IPS-18a (cell line): ENCODE data around the gene OR2M7.
"Not testable (repeated sequence)": the region's sequence is repeated elsewhere in the genome, so short reads cannot be mapped to it uniquely, and the experiment has no call there.

Source experiments
- H3K27ac ChIP-seq: one replicate; pipeline ENCODE4 v1.5.1; 2013; ENCODE audit warnings: low read length
- H3K27me3 ChIP-seq: one replicate; pipeline ENCODE4 v1.6.1; 2013; ENCODE audit warnings: mild to moderate bottlenecking, low read length; ENCODE audit not compliant: control insufficient read depth, insufficient read depth
- H3K36me3 ChIP-seq: one replicate; pipeline ENCODE4 v1.6.1; 2013; ENCODE audit warnings: low read depth, low read length; ENCODE audit not compliant: control insufficient read depth
- H3K4me1 ChIP-seq: one replicate; pipeline ENCODE4 v1.6.1; 2013; ENCODE audit warnings: low read depth, low read length; ENCODE audit not compliant: control insufficient read depth
- H3K4me3 ChIP-seq: one replicate; pipeline ENCODE4 v1.5.1; 2013; ENCODE audit warnings: low read length
- H3K9ac ChIP-seq: one replicate; pipeline ENCODE4 v1.6.1; 2013; ENCODE audit warnings: mild to moderate bottlenecking, low read length, moderate library complexity
- H3K9me3 ChIP-seq: one replicate; pipeline ENCODE4 v1.6.1; 2013; ENCODE audit warnings: low read depth, low read length; ENCODE audit not compliant: control insufficient read depth

The OR2M7 gene

DNA sequence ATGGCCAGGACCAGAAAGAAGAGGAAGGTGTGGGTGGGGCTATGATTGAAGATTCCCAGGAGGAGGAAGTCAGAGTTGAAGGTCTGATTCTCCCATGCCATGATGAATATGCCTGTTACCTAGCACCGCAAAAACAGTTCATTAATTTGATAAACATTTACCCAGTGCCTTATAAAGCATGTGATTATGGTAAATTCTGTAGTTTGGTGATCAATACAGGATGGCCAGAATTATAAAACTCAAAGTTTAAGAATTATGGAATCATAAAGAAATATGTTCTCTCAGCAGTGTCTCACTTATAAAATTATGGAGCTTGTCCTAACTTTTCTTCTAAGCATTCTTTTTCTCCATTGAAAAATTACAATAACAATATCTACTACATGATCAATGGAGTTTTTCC is at the start of gene OR2M7:
OR2M7 (minus strand) TSS at position 101 of the 400 bp plus-strand sequence; CDS start at position 101, 0 bp downstream.
- Histone ChIP-seq H3K9me3 (peaks cover 57% of the 10 kb centered on the region), H3K4me1 (no peaks in the 10 kb centered on the region)

DNA sequence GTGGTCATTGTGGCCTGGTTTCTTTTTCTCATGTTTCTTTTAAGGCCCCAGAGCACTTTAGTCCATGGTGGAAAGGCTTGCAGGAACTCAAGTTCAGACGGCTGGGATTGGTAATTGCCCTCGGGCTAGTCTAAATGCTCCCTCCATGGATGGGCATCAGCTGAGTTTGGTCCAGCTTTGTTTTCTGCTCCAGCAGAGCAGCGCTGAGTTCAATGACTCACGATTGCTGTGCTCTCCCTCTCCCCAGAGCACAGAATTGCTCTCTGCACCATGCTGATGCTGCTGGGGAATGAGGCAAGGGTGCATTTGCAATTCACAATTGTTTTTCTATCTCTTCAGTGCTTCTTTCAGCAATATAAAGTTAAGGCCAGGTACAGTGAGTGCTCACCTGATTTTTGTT is 49.4 kb upstream of the OR2M7 start:
- H3K36me3 ChIP-seq = no peaks in the 10 kb centered on the region

More for the DNA sequence above, at the start of gene OR2M7:
- Histone ChIP-seq H3K4me3 (no peak within 1 kb of the TSS), H3K9ac (no peak within 1 kb of the TSS), H3K36me3 (no peaks in the 10 kb centered on the region), H3K27ac (no peak within 1 kb of the TSS), H3K27me3 (no peaks in the 10 kb centered on the region)

DNA sequence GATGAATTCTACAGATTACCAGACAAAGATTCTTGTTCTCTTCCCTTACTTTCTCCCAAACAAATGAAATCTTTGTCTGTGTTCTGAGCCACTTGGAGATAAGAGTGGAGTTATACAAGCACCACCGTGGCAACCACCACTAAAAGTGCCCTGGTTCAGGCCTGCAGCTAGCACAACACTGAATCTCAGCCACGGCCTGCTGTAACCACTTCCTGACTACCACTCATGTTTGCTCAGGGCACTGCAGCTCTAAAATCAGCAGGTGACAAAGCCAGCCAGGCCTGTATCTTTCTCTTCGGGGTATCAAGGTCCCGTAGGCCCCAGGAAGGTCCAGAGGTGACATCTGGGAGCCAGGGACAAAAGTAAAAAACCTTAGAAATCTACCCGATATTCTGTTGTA is 48.0 kb upstream of the OR2M7 start:
- Histone ChIP-seq H3K27ac (no peak overlapping the region), H3K4me1 (no peaks in the 10 kb centered on the region), H3K9ac (no peak overlapping the region), H3K4me3 (no peak overlapping the region), H3K9me3 (peaks cover 85% of the 10 kb centered on the region), H3K36me3 (no peaks in the 10 kb centered on the region), H3K27me3 (no peaks in the 10 kb centered on the region)

More for the DNA sequence above, 49.4 kb upstream of the OR2M7 start:
- H3K27me3 ChIP-seq = no peaks in the 10 kb centered on the region
- no peak overlapping the region for H3K27ac ChIP-seq
- H3K9ac ChIP-seq = no peak overlapping the region
- H3K9me3 ChIP-seq = peaks cover 83% of the 10 kb centered on the region
- H3K4me1 ChIP-seq = no peaks in the 10 kb centered on the region
- H3K4me3 ChIP-seq = no peak overlapping the region

DNA sequence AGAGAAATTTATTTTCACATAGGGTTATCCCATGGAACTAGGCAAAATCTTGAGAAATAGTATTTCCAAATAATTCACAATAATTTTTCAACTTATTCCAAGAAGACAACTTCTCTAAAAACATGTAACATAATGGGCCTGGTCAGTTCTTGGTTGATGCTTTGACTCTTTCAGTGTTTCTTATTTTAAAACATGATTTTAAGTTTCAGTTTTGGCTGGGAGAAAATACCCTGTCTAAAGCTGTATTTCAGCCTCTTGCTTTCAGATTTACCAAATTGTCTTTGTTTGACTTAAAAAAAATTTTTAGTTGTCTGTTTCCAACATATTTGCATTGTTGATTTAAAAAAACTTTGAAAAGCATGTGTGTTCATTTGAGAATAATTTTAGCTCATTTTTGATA is 42.2 kb upstream of the OR2M7 start:
- Histone ChIP-seq H3K27me3 (no peaks in the 10 kb centered on the region), H3K36me3 (no peaks in the 10 kb centered on the region), H3K4me3 (no peak overlapping the region), H3K27ac (no peak overlapping the region), H3K9ac (no peak overlapping the region), H3K4me1 (no peaks in the 10 kb centered on the region), H3K9me3 (peaks cover 83% of the 10 kb centered on the region)

- Histone ChIP-seq H3K36me3 (no peaks in the 10 kb centered on the region), H3K27me3 (no peaks in the 10 kb centered on the region), H3K9me3 (peaks cover 87% of the 10 kb centered on the region), H3K27ac (no peak within 1 kb of the TSS), H3K9ac (no peak within 1 kb of the TSS), H3K4me1 (no peaks in the 10 kb centered on the region), H3K4me3 (no peak within 1 kb of the TSS)
Observed at GRCh38 chr1:248361121-248361715, 36.9 kb upstream of the OR2M7 start, which contains the start of gene OR2T4. Gene OR2T4, plus strand, starts transcription at chr1:248361665. Its CDS starts 0 bp downstream, at chr1:248361665.

DNA sequence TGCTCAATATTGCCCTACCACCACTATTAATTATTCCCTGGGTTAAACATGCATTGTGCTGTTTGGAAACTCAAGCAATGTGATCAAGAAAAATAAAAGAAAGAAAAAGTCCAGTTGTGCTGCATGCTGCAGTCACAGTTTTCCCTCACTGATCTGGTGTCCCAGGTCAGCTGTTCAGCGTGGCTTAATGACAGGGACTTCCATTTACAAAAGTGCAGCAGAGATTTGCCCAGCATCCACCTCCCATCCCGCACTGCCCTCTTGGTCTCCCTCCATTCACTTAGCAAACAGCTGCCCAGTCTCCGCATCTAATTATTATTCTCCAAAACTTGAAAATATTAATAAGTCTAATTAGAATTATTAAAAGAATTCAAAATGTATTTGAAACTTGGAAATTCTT is 35.0 kb upstream of the OR2M7 start:
- no peak overlapping the region for H3K4me3 ChIP-seq
- no peaks in the 10 kb centered on the region for H3K27me3 ChIP-seq
- no peaks in the 10 kb centered on the region for H3K4me1 ChIP-seq
- H3K27ac ChIP-seq = no peak overlapping the region
- H3K36me3 ChIP-seq = no peaks in the 10 kb centered on the region
- H3K9ac ChIP-seq = no peak overlapping the region
- peaks cover 81% of the 10 kb centered on the region for H3K9me3 ChIP-seq

- Histone ChIP-seq H3K36me3 (no peaks in the 10 kb centered on the region), H3K4me1 (no peaks in the 10 kb centered on the region), H3K9me3 (peaks cover 62% of the 10 kb centered on the region), H3K27ac (no peak within 1 kb of the TSS), H3K4me3 (no peak within 1 kb of the TSS), H3K27me3 (no peaks in the 10 kb centered on the region), H3K9ac (no peak within 1 kb of the TSS)
Observed at GRCh38 chr1:248348475-248348874, 24.1 kb upstream of the OR2M7 start, which contains the start of gene OR14C36. Gene OR14C36, plus strand, starts transcription at chr1:248348775. Its CDS starts 0 bp downstream, at chr1:248348775.

- Histone ChIP-seq H3K9me3 (peaks cover 51% of the 10 kb centered on the region), H3K9ac (no peak overlapping the region), H3K27me3 (no peaks in the 10 kb centered on the region), H3K27ac (no peak overlapping the region), H3K4me3 (no peak overlapping the region), H3K4me1 (no peaks in the 10 kb centered on the region), H3K36me3 (no peaks in the 10 kb centered on the region)
Observed at GRCh38 chr1:248343451-248343850, 19.1 kb upstream of the OR2M7 start.

- Histone ChIP-seq H3K9me3 (peaks cover 71% of the 10 kb centered on the region), H3K4me3 (no peak overlapping the region), H3K27me3 (no peaks in the 10 kb centered on the region), H3K27ac (no peak overlapping the region), H3K4me1 (no peaks in the 10 kb centered on the region), H3K9ac (no peak overlapping the region), H3K36me3 (no peaks in the 10 kb centered on the region)
Observed at GRCh38 chr1:248316796-248317195, 7.6 kb downstream of the OR2M7 start.

DNA sequence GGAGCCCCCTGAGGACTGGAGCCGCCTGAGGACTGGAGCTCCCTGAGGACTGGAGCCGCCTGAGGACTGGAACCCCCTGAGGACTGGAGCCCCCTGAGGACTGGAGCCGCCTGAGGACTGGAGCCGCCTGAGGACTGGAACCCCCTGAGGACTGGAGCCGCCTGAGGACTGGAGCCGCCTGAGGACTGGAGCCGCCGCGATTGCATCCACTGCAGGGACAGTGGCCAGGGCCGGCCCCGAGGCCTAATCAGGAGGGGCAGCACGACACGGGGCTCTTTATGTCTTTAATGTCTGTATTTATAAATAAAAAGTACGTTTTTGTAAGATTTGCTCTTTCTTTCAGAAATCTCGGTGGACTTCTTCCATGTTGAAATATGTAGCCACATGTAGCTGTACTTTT is 17.6 kb downstream of the OR2M7 start:
- not testable (repeated sequence) for H3K9ac ChIP-seq, H3K36me3 ChIP-seq, H3K27me3 ChIP-seq, H3K4me3 ChIP-seq, H3K4me1 ChIP-seq, H3K27ac ChIP-seq
- peaks cover 47% of the 10 kb centered on the region for H3K9me3 ChIP-seq

DNA sequence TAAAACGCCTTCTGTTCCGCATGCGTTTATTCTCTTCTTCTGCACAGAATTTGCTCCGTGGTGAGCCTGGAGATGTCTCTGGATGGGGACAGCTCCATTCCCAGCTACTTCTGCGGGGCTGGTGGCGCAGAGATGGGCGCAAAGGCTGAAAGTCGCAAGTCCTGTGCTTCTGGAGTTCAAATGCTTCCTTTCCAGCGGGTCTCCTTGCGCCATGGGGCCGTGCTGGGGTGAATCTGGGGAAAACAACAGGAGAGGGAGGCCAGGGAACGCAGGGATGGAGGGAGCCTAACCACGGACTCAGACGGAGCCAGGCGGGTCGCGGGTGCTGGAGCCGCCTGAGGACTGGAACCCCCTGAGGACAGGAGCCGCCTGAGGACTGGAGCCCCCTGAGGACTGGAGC is 18.3 kb downstream of the OR2M7 start:
- Histone ChIP-seq H3K27me3 (no peaks in the 10 kb centered on the region), H3K9me3 (peaks cover 46% of the 10 kb centered on the region), H3K4me3 (no peak overlapping the region), H3K36me3 (no peaks in the 10 kb centered on the region), H3K27ac (no peak overlapping the region), H3K9ac (no peak overlapping the region), H3K4me1 (no peaks in the 10 kb centered on the region)

GRCh38 chr1:248305672-248306071 is 18.7 kb downstream of the OR2M7 start:
- not testable (repeated sequence) for H3K9ac ChIP-seq, H3K36me3 ChIP-seq, H3K27me3 ChIP-seq, H3K4me1 ChIP-seq, H3K27ac ChIP-seq, H3K4me3 ChIP-seq
- H3K9me3 ChIP-seq = peaks cover 42% of the 10 kb centered on the region
